ENCODE data around the gene ITGB3.

ITGB3 gene

GRCh38 chr17:47338026-47338425, 84.4 kb downstream of the ITGB3 start:
- H3K36me3 Mint-ChIP-seq, result no peaks in the 10 kb centered on the region
- H3K4me3 Mint-ChIP-seq, result no peak overlapping the region
- H3K27ac Mint-ChIP-seq, result no peak overlapping the region
- no peaks in the 10 kb centered on the region for H3K4me1 Mint-ChIP-seq
- ATAC-seq (no peak), DNase-seq (ENCODE audit: low spot score in 2 of 2) (no peak)
- no peaks in the 10 kb centered on the region for H3K9me3 Mint-ChIP-seq

GRCh38 chr17:47352848-47353247, 99.2 kb downstream of the ITGB3 start:
- ATAC-seq, result no peak

GRCh38 chr17:47358652-47359051, 105.0 kb downstream of the ITGB3 start:
- H3K9me3 Mint-ChIP-seq, result no peaks in the 10 kb centered on the region
- H3K27ac Mint-ChIP-seq, result no peak overlapping the region
- DNase-seq (ENCODE audit: low spot score in 2 of 2) (no peak), ATAC-seq (no peak)
- H3K4me3 Mint-ChIP-seq, result no peak overlapping the region
- no peaks in the 10 kb centered on the region for H3K36me3 Mint-ChIP-seq
- H3K4me1 Mint-ChIP-seq, result no peaks in the 10 kb centered on the region

More at GRCh38 chr17:47352848-47353247, 99.2 kb downstream of the ITGB3 start:
- DNase-seq (ENCODE audit: low spot score in 2 of 2), result no peak
- H3K9me3 Mint-ChIP-seq, result no peaks in the 10 kb centered on the region
- no peaks in the 10 kb centered on the region for H3K36me3 Mint-ChIP-seq
- H3K4me1 Mint-ChIP-seq, result no peaks in the 10 kb centered on the region
- H3K4me3 Mint-ChIP-seq, result no peak overlapping the region
- H3K27ac Mint-ChIP-seq, result no peak overlapping the region
